ENCODE data around the gene PDSS2. TPM values are rescaled to one million over a fixed set of nuclear protein-coding genes. Genes with fewer than 3 reads are reported as not detected.

Gene PDSS2
- total RNA-seq, 1 donor from 2014 or later: 6.5 TPM

GRCh38 chr6:107132330-107132954 is 326.9 kb downstream of the PDSS2 start:
- Mint-ChIP-seq H3K9me3 (ENCODE audit: unreplicated experiment) (peaks cover 1% of the 10 kb centered on the region), H3K36me3 (ENCODE audit: unreplicated experiment) (no peaks in the 10 kb centered on the region), H3K4me1 (ENCODE audit: low read depth, unreplicated experiment) (peaks cover 2% of the 10 kb centered on the region), H3K4me3 (ENCODE audit: unreplicated experiment) (no peak overlapping the region), H3K27ac (ENCODE audit: unreplicated experiment) (no peak overlapping the region), H3K27me3 (ENCODE audit: unreplicated experiment) (peaks cover 3% of the 10 kb centered on the region)
- TF ChIP-seq CTCF (IDR thresholded peaks at IDR 0.05; ENCODE audit: partially characterized antibody, unreplicated experiment): peak; percentile 77
- DNase-seq: peak; percentile 44

GRCh38 chr6:107129370-107129925 is 329.9 kb downstream of the PDSS2 start:
- TF ChIP-seq CTCF (IDR thresholded peaks at IDR 0.05; ENCODE audit: partially characterized antibody, unreplicated experiment): no peak
- no peak overlapping the region for H3K27ac Mint-ChIP-seq (ENCODE audit: unreplicated experiment)
- no peak overlapping the region for H3K4me3 Mint-ChIP-seq (ENCODE audit: unreplicated experiment)
- H3K4me1 Mint-ChIP-seq (ENCODE audit: low read depth, unreplicated experiment): peaks cover 2% of the 10 kb centered on the region
- H3K36me3 Mint-ChIP-seq (ENCODE audit: unreplicated experiment): no peaks in the 10 kb centered on the region
- H3K9me3 Mint-ChIP-seq (ENCODE audit: unreplicated experiment): peaks cover 3% of the 10 kb centered on the region
- H3K27me3 Mint-ChIP-seq (ENCODE audit: unreplicated experiment): peaks cover 1% of the 10 kb centered on the region
- no peak for DNase-seq

GRCh38 chr6:107128577-107128976 is 330.8 kb downstream of the PDSS2 start:
- Mint-ChIP-seq H3K27me3 (ENCODE audit: unreplicated experiment) (no peaks in the 10 kb centered on the region), H3K27ac (ENCODE audit: unreplicated experiment) (no peak overlapping the region), H3K4me3 (ENCODE audit: unreplicated experiment) (no peak overlapping the region), H3K9me3 (ENCODE audit: unreplicated experiment) (peaks cover 3% of the 10 kb centered on the region), H3K4me1 (ENCODE audit: low read depth, unreplicated experiment) (peaks cover 2% of the 10 kb centered on the region), H3K36me3 (ENCODE audit: unreplicated experiment) (no peaks in the 10 kb centered on the region)
- DNase-seq: no peak
- TF ChIP-seq CTCF (IDR thresholded peaks at IDR 0.05; ENCODE audit: partially characterized antibody, unreplicated experiment): no peak

- Mint-ChIP-seq H3K36me3 (ENCODE audit: unreplicated experiment) (no peaks in the 10 kb centered on the region), H3K27me3 (ENCODE audit: unreplicated experiment) (no peaks in the 10 kb centered on the region), H3K4me3 (ENCODE audit: unreplicated experiment) (no peak overlapping the region), H3K27ac (ENCODE audit: unreplicated experiment) (no peak overlapping the region), H3K4me1 (ENCODE audit: low read depth, unreplicated experiment) (peaks cover 2% of the 10 kb centered on the region), H3K9me3 (ENCODE audit: unreplicated experiment) (peaks cover 3% of the 10 kb centered on the region)
- TF ChIP-seq CTCF (IDR thresholded peaks at IDR 0.05; ENCODE audit: partially characterized antibody, unreplicated experiment): no peak
- no peak for DNase-seq
Observed at GRCh38 chr6:107128175-107128574, 331.2 kb downstream of the PDSS2 start.

GRCh38 chr6:107125771-107126170 is 333.6 kb downstream of the PDSS2 start:
- no peak for DNase-seq
- Mint-ChIP-seq H3K4me1 (ENCODE audit: low read depth, unreplicated experiment) (peaks cover 5% of the 10 kb centered on the region), H3K9me3 (ENCODE audit: unreplicated experiment) (peaks cover 1% of the 10 kb centered on the region), H3K36me3 (ENCODE audit: unreplicated experiment) (no peaks in the 10 kb centered on the region), H3K27ac (ENCODE audit: unreplicated experiment) (no peak overlapping the region), H3K4me3 (ENCODE audit: unreplicated experiment) (no peak overlapping the region), H3K27me3 (ENCODE audit: unreplicated experiment) (peaks cover 4% of the 10 kb centered on the region)
- TF ChIP-seq CTCF (IDR thresholded peaks at IDR 0.05; ENCODE audit: partially characterized antibody, unreplicated experiment): no peak

Measured in glutamatergic neuron (in vitro differentiated cells).